K562 (cell line): ENCODE measurements around the gene OST4. TPM values are rescaled to one million over a fixed set of nuclear protein-coding genes. Genes with fewer than 3 reads are reported as not detected.

Experiments
- CCAR2 ChIP-seq: fragments of 200-400 bp; formaldehyde crosslinking; IDR thresholded peaks from 2 replicates; pipeline ENCODE4 v1.6.1; 2017; ENCODE audit warnings: mild to moderate bottlenecking, low read depth, low read length
- CTBP1 ChIP-seq: fragments of 450-650 bp; IDR thresholded peaks from 2 replicates; pipeline ENCODE4 v1.6.1; 2016; ENCODE audit warnings: borderline replicate concordance
- EP300 ChIP-seq: IDR thresholded peaks from 2 replicates; pipeline ENCODE4 v1.6.1; 2012; ENCODE audit warnings: low read length, improper control_type of control experiment
- FIP1L1 ChIP-seq: fragments of 200-400 bp; formaldehyde crosslinking; IDR thresholded peaks from 2 replicates; pipeline ENCODE4 v1.6.1; 2018; ENCODE audit warnings: mild to moderate bottlenecking, low read depth, low read length; ENCODE audit not compliant: poor library complexity, severe bottlenecking
- FOXA1 ChIP-seq: fragments of 450-650 bp; IDR thresholded peaks from 2 replicates; pipeline ENCODE4 v1.6.1; 2016; ENCODE audit warnings: mild to moderate bottlenecking, borderline replicate concordance
- STAG1 ChIP-seq: sonication (generic); formaldehyde crosslinking; IDR thresholded peaks from 2 replicates; pipeline ENCODE4 v1.5.0; 2020; ENCODE audit warnings: missing genetic modification reagents, borderline replicate concordance
- TAF1 ChIP-seq: IDR thresholded peaks from 2 replicates; pipeline ENCODE4 v1.6.1; 2011; ENCODE audit warnings: mild to moderate bottlenecking, low read length, moderate library complexity; ENCODE audit not compliant: insufficient read depth, control insufficient read depth, severe bottlenecking; ENCODE audit errors: extremely low read depth
- ZFX ChIP-seq: sonication (generic); formaldehyde crosslinking; IDR thresholded peaks from 2 replicates; pipeline ENCODE4 v1.8.0; 2022; ENCODE audit warnings: mild to moderate bottlenecking, missing genetic modification reagents, moderate library complexity
- ZNF146 ChIP-seq: IDR thresholded peaks from one replicate; pipeline ENCODE4 v1.6.1; 2018; ENCODE audit warnings: missing compliant biosample characterization; ENCODE audit not compliant: unreplicated experiment
- ZNF324 ChIP-seq: fragments of 250-450 bp; sonication (Bioruptor Pico); IDR thresholded peaks from 2 replicates; pipeline ENCODE4 v1.4.0; 2020; ENCODE audit warnings: mild to moderate bottlenecking
- ZNF668 ChIP-seq: fragments of 250-450 bp; sonication (Bioruptor Pico); IDR thresholded peaks from 2 replicates; pipeline ENCODE4 v1.8.0; 2022; ENCODE audit warnings: mild to moderate bottlenecking, inconsistent platforms
- polyA plus RNA-seq, 8 experiments: library from polyadenylated mRNA; depleted of rRNA in 4 of 8; stranded (reverse) in 5 of 8; unstranded in 3 of 8; fragments of >200 nt; fragmentation: Nextera tagmentation in 2 of 8; fragmentation: Illumina TruSeq in 1 of 8; extraction: Ambion mirVana in 2 of 8; extraction: Trizol in 1 of 8; gene quantifications; 2 replicates each; pipeline versions ENCODE4 v1.2.1 to v1.2.3, GENCODE V29; 2011 to 2014; ENCODE audit warnings: inconsistent platforms in 1 of 8, missing spikeins in 1 of 8
- total RNA-seq, 7 experiments: library from RNA; depleted of rRNA in 6 of 7; stranded (reverse); fragments of >200 nt in 6 of 7; fragmentation: Illumina TruSeq in 2 of 7; extraction: Trizol in 2 of 7; gene quantifications; 2 replicates each; pipeline versions ENCODE4 v1.2.1 to v1.2.3, GENCODE V29; 2011 to 2021; ENCODE audit warnings: low replicate concordance in 1 of 7
- TF ChIP-seq, protein P1 (sequence below), 2 experiments: fragments of 450-650 bp in 1 of 2; IDR thresholded peaks; 2 replicates each; pipeline ENCODE4 v1.6.1; 2011 to 2017; ENCODE audit warnings: low read depth in 2 of 2, antibody characterized with exemption in 1 of 2, borderline replicate concordance in 1 of 2, low read length in 1 of 2, mild to moderate bottlenecking in 1 of 2, mixed read lengths in 1 of 2; ENCODE audit not compliant: control insufficient read depth in 1 of 2
- TF ChIP-seq, protein P2 (sequence below): fragments of 450-650 bp; conservative IDR thresholded peaks from 2 replicates; pipeline ENCODE4 v1.6.1; 2016; ENCODE audit warnings: missing genetic modification characterization, low read depth, mild to moderate bottlenecking, missing compliant biosample characterization, moderate library complexity
- TF ChIP-seq, protein P3 (sequence below): fragments of 450-650 bp; IDR thresholded peaks from 2 replicates; pipeline ENCODE4 v1.6.1; 2016; ENCODE audit warnings: low read depth, mild to moderate bottlenecking, moderate library complexity
- TF ChIP-seq, protein P4 (sequence below): sonication (generic); formaldehyde crosslinking; IDR thresholded peaks from 2 replicates; pipeline ENCODE4 v1.8.0; 2022; ENCODE audit warnings: mild to moderate bottlenecking, missing genetic modification reagents, borderline replicate concordance
- TF ChIP-seq, protein P5 (sequence below): fragments of 150-350 bp; IDR thresholded peaks from 2 replicates; pipeline ENCODE4 v1.6.1; 2014; ENCODE audit warnings: low read depth, mild to moderate bottlenecking, low read length, borderline replicate concordance

OST4 gene
- total and polyA plus RNA-seq, 9 of the 15 experiments (the other 6 are each of a cell fraction or from before 2014, with no cell fraction given) = 186 to 1,155 (median 355) TPM

DNA sequence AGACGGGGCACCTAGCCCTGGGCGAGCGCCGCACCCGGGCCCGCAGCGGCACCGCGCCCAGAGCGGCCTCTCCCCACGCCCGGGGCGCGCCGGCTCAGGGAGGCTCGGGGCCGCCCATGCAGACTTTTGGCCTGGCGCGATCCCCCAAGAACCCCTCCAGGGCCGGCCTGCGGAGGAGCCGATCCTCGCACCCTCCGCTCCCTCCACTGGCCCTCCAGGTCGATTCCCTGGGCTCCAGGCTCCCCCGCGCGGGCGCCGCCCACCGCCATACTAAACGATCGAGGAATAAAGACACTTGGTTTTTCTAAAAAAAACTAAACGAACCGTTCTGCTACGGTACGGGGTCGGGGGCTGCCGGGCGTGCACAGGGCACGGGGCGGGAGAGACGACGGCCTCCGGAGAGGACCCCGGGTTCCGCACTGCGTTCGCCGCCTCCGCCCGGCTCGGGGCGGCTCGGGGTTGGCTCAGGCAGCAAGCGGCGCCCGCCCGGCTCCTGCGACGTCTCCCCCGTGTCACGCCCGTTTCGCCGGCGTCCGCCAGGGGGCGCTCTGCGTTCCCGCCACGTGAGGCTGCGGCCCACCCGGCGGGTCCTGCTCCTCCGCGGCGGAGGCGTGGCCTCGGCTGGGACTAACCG, 14.8 kb upstream of the OST4 start (continued):
- TF ChIP-seq, protein P1, sequence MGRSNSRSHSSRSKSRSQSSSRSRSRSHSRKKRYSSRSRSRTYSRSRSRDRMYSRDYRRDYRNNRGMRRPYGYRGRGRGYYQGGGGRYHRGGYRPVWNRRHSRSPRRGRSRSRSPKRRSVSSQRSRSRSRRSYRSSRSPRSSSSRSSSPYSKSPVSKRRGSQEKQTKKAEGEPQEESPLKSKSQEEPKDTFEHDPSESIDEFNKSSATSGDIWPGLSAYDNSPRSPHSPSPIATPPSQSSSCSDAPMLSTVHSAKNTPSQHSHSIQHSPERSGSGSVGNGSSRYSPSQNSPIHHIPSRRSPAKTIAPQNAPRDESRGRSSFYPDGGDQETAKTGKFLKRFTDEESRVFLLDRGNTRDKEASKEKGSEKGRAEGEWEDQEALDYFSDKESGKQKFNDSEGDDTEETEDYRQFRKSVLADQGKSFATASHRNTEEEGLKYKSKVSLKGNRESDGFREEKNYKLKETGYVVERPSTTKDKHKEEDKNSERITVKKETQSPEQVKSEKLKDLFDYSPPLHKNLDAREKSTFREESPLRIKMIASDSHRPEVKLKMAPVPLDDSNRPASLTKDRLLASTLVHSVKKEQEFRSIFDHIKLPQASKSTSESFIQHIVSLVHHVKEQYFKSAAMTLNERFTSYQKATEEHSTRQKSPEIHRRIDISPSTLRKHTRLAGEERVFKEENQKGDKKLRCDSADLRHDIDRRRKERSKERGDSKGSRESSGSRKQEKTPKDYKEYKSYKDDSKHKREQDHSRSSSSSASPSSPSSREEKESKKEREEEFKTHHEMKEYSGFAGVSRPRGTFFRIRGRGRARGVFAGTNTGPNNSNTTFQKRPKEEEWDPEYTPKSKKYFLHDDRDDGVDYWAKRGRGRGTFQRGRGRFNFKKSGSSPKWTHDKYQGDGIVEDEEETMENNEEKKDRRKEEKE (IDR thresholded peaks at IDR 0.05; ENCODE audit: borderline replicate concordance in 1 of 2, control insufficient read depth in 1 of 2, low read depth in 2 of 2, low read length in 1 of 2) = peak in 1 of 2 experiments; percentile 63; a peak in 1 of 4 replicates
- TF ChIP-seq CCAR2 (no peak), TAF1 (peak; percentile 60), CTBP1 (peak; percentile 63; the same call in 1 of the 2 replicates), FIP1L1 (peak; percentile 59), EP300 (0 out of 2 replicates have a peak, but pooled peaks have one; percentile 22), ZNF146 (CRISPR knock-in tag) (no peak), STAG1 (peak; percentile 53; the same call in 1 of the 2 replicates), ZNF324 (CRISPR knock-in tag) (no peak), FOXA1 (no peak), ZFX (CRISPR knock-in tag) (peak; percentile 67), ZNF668 (no peak)
- TF ChIP-seq, protein P2, sequence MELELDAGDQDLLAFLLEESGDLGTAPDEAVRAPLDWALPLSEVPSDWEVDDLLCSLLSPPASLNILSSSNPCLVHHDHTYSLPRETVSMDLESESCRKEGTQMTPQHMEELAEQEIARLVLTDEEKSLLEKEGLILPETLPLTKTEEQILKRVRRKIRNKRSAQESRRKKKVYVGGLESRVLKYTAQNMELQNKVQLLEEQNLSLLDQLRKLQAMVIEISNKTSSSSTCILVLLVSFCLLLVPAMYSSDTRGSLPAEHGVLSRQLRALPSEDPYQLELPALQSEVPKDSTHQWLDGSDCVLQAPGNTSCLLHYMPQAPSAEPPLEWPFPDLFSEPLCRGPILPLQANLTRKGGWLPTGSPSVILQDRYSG = no peak
- TF ChIP-seq, protein P3, sequence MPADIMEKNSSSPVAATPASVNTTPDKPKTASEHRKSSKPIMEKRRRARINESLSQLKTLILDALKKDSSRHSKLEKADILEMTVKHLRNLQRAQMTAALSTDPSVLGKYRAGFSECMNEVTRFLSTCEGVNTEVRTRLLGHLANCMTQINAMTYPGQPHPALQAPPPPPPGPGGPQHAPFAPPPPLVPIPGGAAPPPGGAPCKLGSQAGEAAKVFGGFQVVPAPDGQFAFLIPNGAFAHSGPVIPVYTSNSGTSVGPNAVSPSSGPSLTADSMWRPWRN = no peak
- TF ChIP-seq, protein P4, sequence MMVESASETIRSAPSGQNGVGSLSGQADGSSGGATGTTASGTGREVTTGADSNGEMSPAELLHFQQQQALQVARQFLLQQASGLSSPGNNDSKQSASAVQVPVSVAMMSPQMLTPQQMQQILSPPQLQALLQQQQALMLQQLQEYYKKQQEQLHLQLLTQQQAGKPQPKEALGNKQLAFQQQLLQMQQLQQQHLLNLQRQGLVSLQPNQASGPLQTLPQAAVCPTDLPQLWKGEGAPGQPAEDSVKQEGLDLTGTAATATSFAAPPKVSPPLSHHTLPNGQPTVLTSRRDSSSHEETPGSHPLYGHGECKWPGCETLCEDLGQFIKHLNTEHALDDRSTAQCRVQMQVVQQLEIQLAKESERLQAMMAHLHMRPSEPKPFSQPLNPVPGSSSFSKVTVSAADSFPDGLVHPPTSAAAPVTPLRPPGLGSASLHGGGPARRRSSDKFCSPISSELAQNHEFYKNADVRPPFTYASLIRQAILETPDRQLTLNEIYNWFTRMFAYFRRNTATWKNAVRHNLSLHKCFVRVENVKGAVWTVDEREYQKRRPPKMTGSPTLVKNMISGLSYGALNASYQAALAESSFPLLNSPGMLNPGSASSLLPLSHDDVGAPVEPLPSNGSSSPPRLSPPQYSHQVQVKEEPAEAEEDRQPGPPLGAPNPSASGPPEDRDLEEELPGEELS = no peak
- TF ChIP-seq, protein P5, sequence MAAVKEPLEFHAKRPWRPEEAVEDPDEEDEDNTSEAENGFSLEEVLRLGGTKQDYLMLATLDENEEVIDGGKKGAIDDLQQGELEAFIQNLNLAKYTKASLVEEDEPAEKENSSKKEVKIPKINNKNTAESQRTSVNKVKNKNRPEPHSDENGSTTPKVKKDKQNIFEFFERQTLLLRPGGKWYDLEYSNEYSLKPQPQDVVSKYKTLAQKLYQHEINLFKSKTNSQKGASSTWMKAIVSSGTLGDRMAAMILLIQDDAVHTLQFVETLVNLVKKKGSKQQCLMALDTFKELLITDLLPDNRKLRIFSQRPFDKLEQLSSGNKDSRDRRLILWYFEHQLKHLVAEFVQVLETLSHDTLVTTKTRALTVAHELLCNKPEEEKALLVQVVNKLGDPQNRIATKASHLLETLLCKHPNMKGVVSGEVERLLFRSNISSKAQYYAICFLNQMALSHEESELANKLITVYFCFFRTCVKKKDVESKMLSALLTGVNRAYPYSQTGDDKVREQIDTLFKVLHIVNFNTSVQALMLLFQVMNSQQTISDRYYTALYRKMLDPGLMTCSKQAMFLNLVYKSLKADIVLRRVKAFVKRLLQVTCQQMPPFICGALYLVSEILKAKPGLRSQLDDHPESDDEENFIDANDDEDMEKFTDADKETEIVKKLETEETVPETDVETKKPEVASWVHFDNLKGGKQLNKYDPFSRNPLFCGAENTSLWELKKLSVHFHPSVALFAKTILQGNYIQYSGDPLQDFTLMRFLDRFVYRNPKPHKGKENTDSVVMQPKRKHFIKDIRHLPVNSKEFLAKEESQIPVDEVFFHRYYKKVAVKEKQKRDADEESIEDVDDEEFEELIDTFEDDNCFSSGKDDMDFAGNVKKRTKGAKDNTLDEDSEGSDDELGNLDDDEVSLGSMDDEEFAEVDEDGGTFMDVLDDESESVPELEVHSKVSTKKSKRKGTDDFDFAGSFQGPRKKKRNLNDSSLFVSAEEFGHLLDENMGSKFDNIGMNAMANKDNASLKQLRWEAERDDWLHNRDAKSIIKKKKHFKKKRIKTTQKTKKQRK = no peak
